ENCODE measurements around the gene PDE4A. TPM values are rescaled to one million over a fixed set of nuclear protein-coding genes. Genes with fewer than 3 reads are reported as not detected.

The PDE4A gene
- total RNA-seq, 4 donors from 2014 or later = 3.3 to 7.2 (median 5.1) TPM

DNA sequence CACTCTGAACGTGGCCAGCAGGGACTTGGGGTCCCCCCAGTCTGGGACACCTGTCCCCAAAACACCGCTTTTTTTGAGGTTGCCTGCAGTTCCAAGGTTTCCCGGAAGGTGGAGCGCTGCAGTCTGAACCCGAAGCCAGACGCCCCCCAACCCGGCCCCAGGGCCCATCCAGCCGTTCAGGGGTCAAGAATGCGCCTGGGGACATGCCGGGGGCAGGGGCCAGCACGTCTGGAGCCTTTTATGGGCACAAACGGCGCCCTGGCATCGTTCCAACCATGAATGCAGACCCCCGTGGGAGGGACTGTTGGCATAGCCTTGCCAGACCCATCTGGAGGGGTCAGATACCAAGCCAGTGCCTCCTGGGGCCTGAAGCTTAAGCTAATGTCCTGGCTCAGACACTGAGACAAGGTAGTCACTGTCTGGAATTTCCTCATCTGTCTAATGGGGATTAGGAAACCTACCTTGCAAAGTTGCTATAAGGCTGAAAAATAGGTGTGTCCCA is 90.0 kb downstream of the PDE4A start:
- Histone ChIP-seq H3K36me3 (no peaks in the 10 kb centered on the region), H3K27me3 (peaks cover 0 to 22% of the 10 kb centered on the region in 2 donors), H3K9me3 (no peaks in the 10 kb centered on the region), H3K4me3 (no peak overlapping the region), H3K4me1 (peaks cover 0 to 5% (median 3%) of the 10 kb centered on the region in 4 donors), H3K27ac (no peak overlapping the region)
- TF ChIP-seq, protein P1, sequence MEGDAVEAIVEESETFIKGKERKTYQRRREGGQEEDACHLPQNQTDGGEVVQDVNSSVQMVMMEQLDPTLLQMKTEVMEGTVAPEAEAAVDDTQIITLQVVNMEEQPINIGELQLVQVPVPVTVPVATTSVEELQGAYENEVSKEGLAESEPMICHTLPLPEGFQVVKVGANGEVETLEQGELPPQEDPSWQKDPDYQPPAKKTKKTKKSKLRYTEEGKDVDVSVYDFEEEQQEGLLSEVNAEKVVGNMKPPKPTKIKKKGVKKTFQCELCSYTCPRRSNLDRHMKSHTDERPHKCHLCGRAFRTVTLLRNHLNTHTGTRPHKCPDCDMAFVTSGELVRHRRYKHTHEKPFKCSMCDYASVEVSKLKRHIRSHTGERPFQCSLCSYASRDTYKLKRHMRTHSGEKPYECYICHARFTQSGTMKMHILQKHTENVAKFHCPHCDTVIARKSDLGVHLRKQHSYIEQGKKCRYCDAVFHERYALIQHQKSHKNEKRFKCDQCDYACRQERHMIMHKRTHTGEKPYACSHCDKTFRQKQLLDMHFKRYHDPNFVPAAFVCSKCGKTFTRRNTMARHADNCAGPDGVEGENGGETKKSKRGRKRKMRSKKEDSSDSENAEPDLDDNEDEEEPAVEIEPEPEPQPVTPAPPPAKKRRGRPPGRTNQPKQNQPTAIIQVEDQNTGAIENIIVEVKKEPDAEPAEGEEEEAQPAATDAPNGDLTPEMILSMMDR (IDR thresholded peaks at IDR 0.05) = peak; percentile 34 to 78 (median 48)
- TF ChIP-seq POLR2A (IDR thresholded peaks at IDR 0.05) = no peak
- DNase-seq = peak in 2 of 3 donors; percentile 29 to 68

GRCh38 chr19:10513223-10513622 is 92.9 kb downstream of the PDE4A start:
- H3K4me1 ChIP-seq = peaks cover 0 to 16% (median 7%) of the 10 kb centered on the region in 4 donors
- no peak overlapping the region for H3K4me3 ChIP-seq
- no peak for TF ChIP-seq POLR2A (IDR thresholded peaks at IDR 0.05)
- TF ChIP-seq, protein P1 (IDR thresholded peaks at IDR 0.05) = no peak
- no peak for DNase-seq
- H3K36me3 ChIP-seq = no peaks in the 10 kb centered on the region
- peaks cover 0 to 34% of the 10 kb centered on the region in 2 donors for H3K27me3 ChIP-seq
- no peaks in the 10 kb centered on the region for H3K9me3 ChIP-seq
- H3K27ac ChIP-seq = no peak overlapping the region

- Histone ChIP-seq H3K36me3 (no peaks in the 10 kb centered on the region), H3K27ac (no peak overlapping the region), H3K4me3 (peak overlapping the region in 1 of 4 donors; percentile 4), H3K9me3 (no peaks in the 10 kb centered on the region), H3K27me3 (peaks cover 0 to 40% of the 10 kb centered on the region in 2 donors), H3K4me1 (peaks cover 0 to 23% (median 10%) of the 10 kb centered on the region in 4 donors)
- no peak for TF ChIP-seq POLR2A (IDR thresholded peaks at IDR 0.05)
- TF ChIP-seq, protein P1 (IDR thresholded peaks at IDR 0.05) = no peak
- no peak for DNase-seq
Measured at GRCh38 chr19:10514211-10515145, 94.1 kb downstream of the PDE4A start.

DNA sequence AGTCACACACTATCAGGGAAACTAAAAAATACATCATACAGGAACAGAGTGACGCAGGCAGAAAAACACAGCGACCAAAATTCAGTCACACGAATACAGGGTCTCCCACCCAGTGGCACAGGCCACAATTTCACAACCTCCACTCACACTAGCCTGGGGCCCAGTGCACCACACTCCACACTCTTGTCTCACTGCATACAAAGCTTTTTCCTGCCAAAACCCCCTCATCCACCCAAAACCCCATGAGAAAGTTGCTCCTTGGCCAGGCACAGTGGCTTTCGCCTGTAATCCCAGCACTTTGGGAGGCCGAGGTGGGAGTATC is 95.7 kb downstream of the PDE4A start:
- H3K9me3 ChIP-seq = no peaks in the 10 kb centered on the region
- no peaks in the 10 kb centered on the region for H3K36me3 ChIP-seq
- H3K4me1 ChIP-seq = peaks cover 0 to 23% (median 8%) of the 10 kb centered on the region in 4 donors
- H3K27me3 ChIP-seq = peaks cover 0 to 40% of the 10 kb centered on the region in 2 donors
- H3K4me3 ChIP-seq = no peak overlapping the region
- H3K27ac ChIP-seq = no peak overlapping the region
- no peak for DNase-seq
- TF ChIP-seq, protein P1 (IDR thresholded peaks at IDR 0.05) = no peak
- no peak for TF ChIP-seq POLR2A (IDR thresholded peaks at IDR 0.05)

DNA sequence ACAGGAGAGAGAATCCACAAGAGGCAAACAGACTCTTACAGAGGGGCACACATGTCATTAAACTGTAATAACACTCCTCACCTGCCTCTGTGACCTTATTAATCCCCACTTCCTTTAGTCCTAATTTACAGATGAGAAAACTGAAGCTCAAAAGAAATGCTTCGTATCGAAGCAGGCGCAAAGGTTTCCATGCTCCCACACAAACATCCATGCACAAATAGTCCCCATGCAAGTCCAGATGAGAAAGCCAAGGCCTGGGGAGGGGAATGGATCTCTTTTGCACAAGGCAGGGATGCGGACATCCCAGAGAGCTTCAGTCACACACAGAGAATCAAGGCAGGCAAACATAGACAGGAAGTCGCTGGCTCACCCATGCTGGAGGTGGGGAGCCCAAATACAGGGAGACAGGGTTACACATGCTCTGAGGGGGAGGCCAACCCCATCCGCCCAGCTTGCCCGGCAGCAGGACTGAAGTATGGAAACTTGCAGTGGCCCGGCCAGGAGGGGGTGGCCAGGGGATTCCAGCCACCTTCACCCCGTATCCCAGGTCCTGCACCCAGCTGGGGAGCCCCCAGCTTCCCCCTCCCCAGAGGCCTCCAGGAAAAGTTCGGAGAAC is 96.4 kb downstream of the PDE4A start:
- H3K4me3 ChIP-seq = peak overlapping the region in 3 of 4 donors; percentile 25 to 34 (median 31)
- TF ChIP-seq POLR2A (IDR thresholded peaks at IDR 0.05) = no peak
- TF ChIP-seq, protein P1 (IDR thresholded peaks at IDR 0.05) = no peak
- no peak for DNase-seq
- H3K27me3 ChIP-seq = peaks cover 0 to 40% of the 10 kb centered on the region in 2 donors
- no peaks in the 10 kb centered on the region for H3K36me3 ChIP-seq
- peak overlapping the region in 1 of 4 donors; percentile 42 for H3K27ac ChIP-seq
- H3K4me1 ChIP-seq = peaks cover 0 to 23% (median 8%) of the 10 kb centered on the region in 4 donors
- no peaks in the 10 kb centered on the region for H3K9me3 ChIP-seq
